Heart left ventricle (tissue), 13 donors: ENCODE data around the gene RNF32.

ENCODE experiments used
- POLR2A ChIP-seq, 2 donors: fragments of 450-650 bp; IDR thresholded peaks; one replicate each; pipeline ENCODE4 v1.6.1; 2017; ENCODE audit warnings: antibody characterized with exemption in 2 of 2, mild to moderate bottlenecking in 2 of 2, moderate library complexity in 2 of 2
- TF ChIP-seq, protein P1 (sequence below), 12 donors: fragments of 200-600 bp; sonication (generic) in 4 of 12; IDR thresholded peaks; one replicate each; pipeline versions ENCODE4 v1.5.0 to v1.8.0; 2018 to 2022; ENCODE audit warnings: antibody characterized with exemption in 12 of 12, mild to moderate bottlenecking in 5 of 12
- donor health status: ischemic (EF 13 %, LVEDD 7.1; RV severe dilation, severe dysfunction).
- donor health status: DM: no; HTN: yes; CAD: no.
- donor health status: DM: no; HTN: no; CAD: no.
- donor health status: ischemic (EF 25% LVEDD 6.9; RV normal size, moderate dysfunction).
- donor health status: ischemic (EF 25% LVEDD 5.7; RV mildly dilated, moderate dysfunction).
- donor health status: ischemic (EF 35%, LVEDD 5.7; RV mildly dilated, moderate dysfunction).
- donor health status: nonischemic (EF 11% LVEDD 7.7; RV severe dilation, severe dysfunction).
- donor health status: DM: yes; HTN: yes; CAD: no.
- donor health status: PGD.
- donor health status: ischemic (EF 29% LVEDD 5.4; RV normal size, mild dysfunction).
- donor health status: nonischemic (EF 23%, LVEDD 6.1; RV moderate dilation, normal function).

DNA sequence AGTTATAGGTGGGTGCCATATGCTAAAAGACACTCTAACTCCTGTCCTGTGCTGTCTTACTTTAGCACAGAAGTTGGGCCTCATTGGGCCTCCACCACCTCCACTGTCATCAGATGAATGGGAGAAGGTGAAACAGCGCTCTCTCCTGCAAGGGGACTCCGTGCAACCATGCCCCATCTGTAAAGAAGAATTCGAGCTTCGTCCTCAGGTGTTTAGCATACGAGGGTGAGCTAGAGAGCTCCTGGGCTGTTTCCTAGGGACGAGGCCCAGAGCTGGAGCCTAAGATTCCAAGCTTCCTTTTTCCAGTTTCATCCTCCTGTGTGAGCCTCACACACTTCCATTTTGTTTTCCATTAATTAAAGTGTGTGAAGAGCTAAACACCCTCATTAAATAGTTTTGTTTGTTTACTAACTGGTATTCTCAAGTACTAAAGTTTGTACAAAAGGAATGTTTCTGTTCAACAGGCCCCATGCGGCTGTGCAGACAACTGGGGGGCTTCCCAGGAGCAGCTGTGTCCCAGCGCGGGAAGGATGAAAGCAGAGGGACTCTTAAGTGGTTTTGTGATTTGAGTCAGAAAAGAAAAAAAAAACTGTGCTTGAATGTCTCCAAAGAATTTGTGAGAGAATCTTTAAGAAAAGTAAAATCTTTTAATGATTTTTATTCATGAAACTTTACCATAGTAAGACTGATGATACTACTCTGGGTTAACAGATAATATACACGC is 14.1 kb downstream of the RNF32 start:
- TF ChIP-seq, protein P1, sequence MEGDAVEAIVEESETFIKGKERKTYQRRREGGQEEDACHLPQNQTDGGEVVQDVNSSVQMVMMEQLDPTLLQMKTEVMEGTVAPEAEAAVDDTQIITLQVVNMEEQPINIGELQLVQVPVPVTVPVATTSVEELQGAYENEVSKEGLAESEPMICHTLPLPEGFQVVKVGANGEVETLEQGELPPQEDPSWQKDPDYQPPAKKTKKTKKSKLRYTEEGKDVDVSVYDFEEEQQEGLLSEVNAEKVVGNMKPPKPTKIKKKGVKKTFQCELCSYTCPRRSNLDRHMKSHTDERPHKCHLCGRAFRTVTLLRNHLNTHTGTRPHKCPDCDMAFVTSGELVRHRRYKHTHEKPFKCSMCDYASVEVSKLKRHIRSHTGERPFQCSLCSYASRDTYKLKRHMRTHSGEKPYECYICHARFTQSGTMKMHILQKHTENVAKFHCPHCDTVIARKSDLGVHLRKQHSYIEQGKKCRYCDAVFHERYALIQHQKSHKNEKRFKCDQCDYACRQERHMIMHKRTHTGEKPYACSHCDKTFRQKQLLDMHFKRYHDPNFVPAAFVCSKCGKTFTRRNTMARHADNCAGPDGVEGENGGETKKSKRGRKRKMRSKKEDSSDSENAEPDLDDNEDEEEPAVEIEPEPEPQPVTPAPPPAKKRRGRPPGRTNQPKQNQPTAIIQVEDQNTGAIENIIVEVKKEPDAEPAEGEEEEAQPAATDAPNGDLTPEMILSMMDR (IDR thresholded peaks at IDR 0.05): no peak
- no peak for TF ChIP-seq POLR2A (IDR thresholded peaks at IDR 0.05)
